ENCODE measurements around the gene UCHL1. TPM values are rescaled to one million over a fixed set of nuclear protein-coding genes. Genes with fewer than 3 reads are reported as not detected.
"Not testable (repeated sequence)": the region's sequence is repeated elsewhere in the genome, so short reads cannot be mapped to it uniquely, and the experiment has no call there.

Gene UCHL1
- polyA plus RNA-seq, 1 donor from 2014 or later, result 5,099 TPM

DNA sequence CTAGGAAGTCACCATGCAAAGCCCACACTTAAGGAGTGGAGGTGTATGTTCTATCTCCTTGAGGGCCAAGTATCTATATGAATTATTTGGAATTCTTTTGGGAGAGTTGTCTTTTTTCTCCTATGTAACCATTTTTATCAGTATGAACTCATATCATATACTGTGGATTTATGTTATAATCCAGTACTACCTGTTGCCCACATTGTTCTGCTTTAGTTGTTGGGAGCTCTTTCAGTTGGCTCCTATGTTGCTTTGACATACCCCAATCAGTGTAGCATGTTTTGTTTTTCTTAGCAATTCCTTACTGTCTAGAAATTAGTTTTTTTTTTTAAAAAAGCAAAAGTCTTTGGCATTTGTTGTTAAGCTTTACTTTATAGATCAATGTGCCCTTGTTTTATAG is 13.0 kb downstream of the UCHL1 start:
- no peak overlapping the region for H3K27ac ChIP-seq (ENCODE audit: low read length)
- H3F3A ChIP-seq (ENCODE audit: insufficient read depth, low read length, poor library complexity, severe bottlenecking), result no peaks in the 10 kb centered on the region
- H3K79me2 ChIP-seq (replicated peaks; ENCODE audit: insufficient read depth, low read length), result no peaks in the 10 kb centered on the region
- H3K36me3 ChIP-seq (ENCODE audit: insufficient read depth, low read length), result peaks cover 3% of the 10 kb centered on the region
- H2AFZ ChIP-seq (ENCODE audit: low read depth, low read length), result no peak overlapping the region
- H3K27me3 ChIP-seq (ENCODE audit: insufficient read depth, low read depth, low read length), result no peaks in the 10 kb centered on the region
- H3K4me3 ChIP-seq (ENCODE audit: low read length), result no peak overlapping the region
- no peaks in the 10 kb centered on the region for H3K9me3 ChIP-seq (ENCODE audit: low read length)
- H4K20me1 ChIP-seq (ENCODE audit: insufficient read depth), result no peaks in the 10 kb centered on the region
- TF ChIP-seq RAD21 (conservative IDR thresholded peaks at IDR 0.05) (no peak), EZH2 (IDR thresholded peaks at IDR 0.05; ENCODE audit: borderline replicate concordance, insufficient read depth, low read length, poor library complexity, severe bottlenecking) (no peak), EP300 (conservative IDR thresholded peaks at IDR 0.05; ENCODE audit: poor library complexity, severe bottlenecking) (no peak), MXI1 (conservative IDR thresholded peaks at IDR 0.05; ENCODE audit: poor library complexity, severe bottlenecking) (no peak), POLR2AphosphoS5 (IDR thresholded peaks at IDR 0.05) (no peak), TAF1 (IDR thresholded peaks at IDR 0.05; ENCODE audit: low read depth) (no peak), SMC3 (conservative IDR thresholded peaks at IDR 0.05; ENCODE audit: poor library complexity) (no peak)
- TF ChIP-seq, protein P1, sequence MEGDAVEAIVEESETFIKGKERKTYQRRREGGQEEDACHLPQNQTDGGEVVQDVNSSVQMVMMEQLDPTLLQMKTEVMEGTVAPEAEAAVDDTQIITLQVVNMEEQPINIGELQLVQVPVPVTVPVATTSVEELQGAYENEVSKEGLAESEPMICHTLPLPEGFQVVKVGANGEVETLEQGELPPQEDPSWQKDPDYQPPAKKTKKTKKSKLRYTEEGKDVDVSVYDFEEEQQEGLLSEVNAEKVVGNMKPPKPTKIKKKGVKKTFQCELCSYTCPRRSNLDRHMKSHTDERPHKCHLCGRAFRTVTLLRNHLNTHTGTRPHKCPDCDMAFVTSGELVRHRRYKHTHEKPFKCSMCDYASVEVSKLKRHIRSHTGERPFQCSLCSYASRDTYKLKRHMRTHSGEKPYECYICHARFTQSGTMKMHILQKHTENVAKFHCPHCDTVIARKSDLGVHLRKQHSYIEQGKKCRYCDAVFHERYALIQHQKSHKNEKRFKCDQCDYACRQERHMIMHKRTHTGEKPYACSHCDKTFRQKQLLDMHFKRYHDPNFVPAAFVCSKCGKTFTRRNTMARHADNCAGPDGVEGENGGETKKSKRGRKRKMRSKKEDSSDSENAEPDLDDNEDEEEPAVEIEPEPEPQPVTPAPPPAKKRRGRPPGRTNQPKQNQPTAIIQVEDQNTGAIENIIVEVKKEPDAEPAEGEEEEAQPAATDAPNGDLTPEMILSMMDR (IDR thresholded peaks at IDR 0.05; ENCODE audit: poor library complexity, severe bottlenecking), result no peak
- TF ChIP-seq, protein P2, sequence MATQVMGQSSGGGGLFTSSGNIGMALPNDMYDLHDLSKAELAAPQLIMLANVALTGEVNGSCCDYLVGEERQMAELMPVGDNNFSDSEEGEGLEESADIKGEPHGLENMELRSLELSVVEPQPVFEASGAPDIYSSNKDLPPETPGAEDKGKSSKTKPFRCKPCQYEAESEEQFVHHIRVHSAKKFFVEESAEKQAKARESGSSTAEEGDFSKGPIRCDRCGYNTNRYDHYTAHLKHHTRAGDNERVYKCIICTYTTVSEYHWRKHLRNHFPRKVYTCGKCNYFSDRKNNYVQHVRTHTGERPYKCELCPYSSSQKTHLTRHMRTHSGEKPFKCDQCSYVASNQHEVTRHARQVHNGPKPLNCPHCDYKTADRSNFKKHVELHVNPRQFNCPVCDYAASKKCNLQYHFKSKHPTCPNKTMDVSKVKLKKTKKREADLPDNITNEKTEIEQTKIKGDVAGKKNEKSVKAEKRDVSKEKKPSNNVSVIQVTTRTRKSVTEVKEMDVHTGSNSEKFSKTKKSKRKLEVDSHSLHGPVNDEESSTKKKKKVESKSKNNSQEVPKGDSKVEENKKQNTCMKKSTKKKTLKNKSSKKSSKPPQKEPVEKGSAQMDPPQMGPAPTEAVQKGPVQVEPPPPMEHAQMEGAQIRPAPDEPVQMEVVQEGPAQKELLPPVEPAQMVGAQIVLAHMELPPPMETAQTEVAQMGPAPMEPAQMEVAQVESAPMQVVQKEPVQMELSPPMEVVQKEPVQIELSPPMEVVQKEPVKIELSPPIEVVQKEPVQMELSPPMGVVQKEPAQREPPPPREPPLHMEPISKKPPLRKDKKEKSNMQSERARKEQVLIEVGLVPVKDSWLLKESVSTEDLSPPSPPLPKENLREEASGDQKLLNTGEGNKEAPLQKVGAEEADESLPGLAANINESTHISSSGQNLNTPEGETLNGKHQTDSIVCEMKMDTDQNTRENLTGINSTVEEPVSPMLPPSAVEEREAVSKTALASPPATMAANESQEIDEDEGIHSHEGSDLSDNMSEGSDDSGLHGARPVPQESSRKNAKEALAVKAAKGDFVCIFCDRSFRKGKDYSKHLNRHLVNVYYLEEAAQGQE (IDR thresholded peaks at IDR 0.05; ENCODE audit: borderline replicate concordance), result no peak
- H3K9ac ChIP-seq (ENCODE audit: low read length), result no peak overlapping the region
- no peak overlapping the region for H3K4me2 ChIP-seq (ENCODE audit: low read length)
- no peaks in the 10 kb centered on the region for H3K9me2 ChIP-seq (ENCODE audit: insufficient read depth, low read length)

DNA sequence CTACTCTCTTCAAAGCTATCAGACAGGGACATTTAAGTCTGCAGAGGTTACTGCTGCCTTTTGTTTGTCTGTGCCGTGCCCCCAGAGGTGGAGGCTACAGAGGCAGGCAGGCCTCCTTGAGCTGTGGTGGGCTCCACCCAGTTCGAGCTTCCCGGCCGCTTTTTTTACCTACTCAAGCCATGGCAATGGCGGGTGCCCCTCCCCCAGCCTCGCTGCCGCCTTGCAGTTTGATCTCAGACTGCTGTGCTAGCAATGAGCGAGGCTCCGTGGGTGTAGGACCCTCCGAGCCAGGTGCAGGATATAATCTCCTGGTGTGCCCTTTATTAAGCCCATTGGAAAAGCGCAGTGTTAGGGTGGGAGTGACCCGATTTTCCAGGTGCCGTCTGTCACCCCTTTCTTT is 19.2 kb downstream of the UCHL1 start:
- not testable (repeated sequence) for H3F3A ChIP-seq (ENCODE audit: insufficient read depth, low read length, poor library complexity, severe bottlenecking); H3K79me2 ChIP-seq (replicated peaks; ENCODE audit: insufficient read depth, low read length); H3K27ac ChIP-seq (ENCODE audit: low read length); H3K36me3 ChIP-seq (ENCODE audit: insufficient read depth, low read length); H2AFZ ChIP-seq (ENCODE audit: low read depth, low read length); H3K4me3 ChIP-seq (ENCODE audit: low read length); H3K9ac ChIP-seq (ENCODE audit: low read length); H3K27me3 ChIP-seq (ENCODE audit: insufficient read depth, low read depth, low read length); H4K20me1 ChIP-seq (ENCODE audit: insufficient read depth); H3K9me2 ChIP-seq (ENCODE audit: insufficient read depth, low read length); H3K4me2 ChIP-seq (ENCODE audit: low read length); H3K9me3 ChIP-seq (ENCODE audit: low read length)

DNA sequence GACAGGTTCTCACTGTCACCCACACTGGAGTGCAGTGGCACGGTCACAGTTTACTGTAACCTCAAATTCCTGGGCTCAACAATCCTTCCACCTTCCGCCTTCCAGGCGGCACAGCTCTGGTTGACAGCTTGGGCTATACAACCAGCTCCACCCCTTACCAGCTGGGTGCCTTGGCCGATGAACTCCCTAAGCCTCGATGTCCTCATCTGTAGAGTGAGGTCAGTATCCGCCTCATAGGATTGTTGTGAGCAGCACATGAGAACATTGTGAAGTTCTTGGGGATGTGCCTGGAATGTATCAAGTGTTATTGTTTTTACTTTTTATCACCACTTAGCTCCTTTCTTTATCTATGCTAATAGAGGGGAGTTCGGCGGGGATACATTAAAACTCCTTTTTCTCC is 23.3 kb downstream of the UCHL1 start:
- Histone ChIP-seq H3K9ac (ENCODE audit: low read length) (no peak overlapping the region), H4K20me1 (ENCODE audit: insufficient read depth) (no peaks in the 10 kb centered on the region), H3K4me3 (ENCODE audit: low read length) (no peak overlapping the region), H3K79me2 (replicated peaks; ENCODE audit: insufficient read depth, low read length) (no peaks in the 10 kb centered on the region), H3K9me3 (ENCODE audit: low read length) (no peaks in the 10 kb centered on the region), H3K36me3 (ENCODE audit: insufficient read depth, low read length) (no peaks in the 10 kb centered on the region), H3K27me3 (ENCODE audit: insufficient read depth, low read depth, low read length) (no peaks in the 10 kb centered on the region), H3K27ac (ENCODE audit: low read length) (no peak overlapping the region), H3K4me2 (ENCODE audit: low read length) (no peak overlapping the region), H2AFZ (ENCODE audit: low read depth, low read length) (no peak overlapping the region), H3K9me2 (ENCODE audit: insufficient read depth, low read length) (no peaks in the 10 kb centered on the region), H3F3A (ENCODE audit: insufficient read depth, low read length, poor library complexity, severe bottlenecking) (no peaks in the 10 kb centered on the region)
- TF ChIP-seq POLR2AphosphoS5 (IDR thresholded peaks at IDR 0.05) (no peak), EZH2 (IDR thresholded peaks at IDR 0.05; ENCODE audit: borderline replicate concordance, insufficient read depth, low read length, poor library complexity, severe bottlenecking) (no peak), EP300 (conservative IDR thresholded peaks at IDR 0.05; ENCODE audit: poor library complexity, severe bottlenecking) (no peak), RAD21 (conservative IDR thresholded peaks at IDR 0.05) (no peak), SMC3 (conservative IDR thresholded peaks at IDR 0.05; ENCODE audit: poor library complexity) (no peak), MXI1 (conservative IDR thresholded peaks at IDR 0.05; ENCODE audit: poor library complexity, severe bottlenecking) (no peak), TAF1 (IDR thresholded peaks at IDR 0.05; ENCODE audit: low read depth) (no peak)
- TF ChIP-seq, protein P2 (IDR thresholded peaks at IDR 0.05; ENCODE audit: borderline replicate concordance), result no peak
- TF ChIP-seq, protein P1 (IDR thresholded peaks at IDR 0.05; ENCODE audit: poor library complexity, severe bottlenecking), result no peak
